Caco-2 (cell line): ENCODE measurements around the gene MAPK13. TPM values are rescaled to one million over a fixed set of nuclear protein-coding genes. Genes with fewer than 3 reads are reported as not detected.

Experiments
- BruUV-seq: library from RNA; stranded (reverse); fragments of 400-500 nt; replicated peaks from 2 replicates; lab custom pipeline; 2021; lab: Mats Ljungman, UMichigan
- CTCF ChIA-PET: fragments of 300-600 bp; sonication (Branson Sonifier 250); formaldehyde crosslinking; loops from one replicate; lab custom pipeline; 2022; ENCODE audit warnings: antibody characterized with exemption; lab: Charles Lee
- POLR2A ChIA-PET: fragments of 300-600 bp; sonication (Branson Sonifier 250); formaldehyde crosslinking; loops from one replicate; lab custom pipeline; 2022; ENCODE audit warnings: antibody characterized with exemption; lab: Charles Lee
- DNase-seq, 2 experiments: peaks; one replicate each; pipeline versions ENCODE4 v3.0.0 to v3.0.0-alpha.2; 2020 to 2022
- H3K27me3 ChIP-seq: replicated peaks from 2 replicates; pipeline ENCODE4 v1.6.0; 2011; ENCODE audit warnings: low read length; ENCODE audit not compliant: control insufficient read depth, insufficient read depth
- H3K36me3 ChIP-seq: 2 replicates; pipeline ENCODE4 v1.5.1; 2011; ENCODE audit warnings: low read length; ENCODE audit not compliant: control insufficient read depth, insufficient read depth
- H3K4me1 ChIP-seq: fragments of 250-450 bp; sonication (Bioruptor Pico); 2 replicates; pipeline ENCODE4 v1.5.1; 2020; ENCODE audit warnings: mild to moderate bottlenecking
- H3K4me3 ChIP-seq: 2 replicates; pipeline ENCODE4 v1.5.1; 2011; ENCODE audit warnings: low read depth, mild to moderate bottlenecking, control low read depth, low read length
- H3K9me3 ChIP-seq: fragments of 250-450 bp; sonication (Bioruptor Pico); 2 replicates; pipeline ENCODE4 v1.5.1; 2020; ENCODE audit warnings: mild to moderate bottlenecking, moderate library complexity
- H3K27ac Mint-ChIP-seq: one replicate; pipeline ENCODE4 v1.8.0; 2022; ENCODE audit warnings: mixed read lengths; ENCODE audit not compliant: unreplicated experiment
- H3K27me3 Mint-ChIP-seq: one replicate; pipeline ENCODE4 v1.8.0; 2022; ENCODE audit warnings: mixed read lengths; ENCODE audit not compliant: insufficient read depth, unreplicated experiment
- H3K36me3 Mint-ChIP-seq: one replicate; pipeline ENCODE4 v1.8.0; 2022; ENCODE audit warnings: mild to moderate bottlenecking, mixed read lengths; ENCODE audit not compliant: insufficient read depth, unreplicated experiment
- H3K4me1 Mint-ChIP-seq: one replicate; pipeline ENCODE4 v1.8.0; 2022; ENCODE audit warnings: low read depth, mixed read lengths; ENCODE audit not compliant: unreplicated experiment
- H3K4me3 Mint-ChIP-seq: one replicate; pipeline ENCODE4 v1.8.0; 2022; ENCODE audit warnings: mild to moderate bottlenecking, moderate library complexity, mixed read lengths; ENCODE audit not compliant: unreplicated experiment
- H3K9me3 Mint-ChIP-seq: one replicate; pipeline ENCODE4 v1.8.0; 2022; ENCODE audit warnings: mixed read lengths; ENCODE audit not compliant: unreplicated experiment
- CTCF ChIP-seq, 2 experiments: fragments of 200-600 bp in 1 of 2; IDR thresholded peaks; 1 replicate in 1 of 2; 2 replicates in 1 of 2; pipeline versions ENCODE4 v1.5.1 to v1.8.0; 2011 to 2022; ENCODE audit warnings: antibody characterized with exemption in 1 of 2, control low read depth in 1 of 2, inconsistent platforms in 1 of 2, low read depth in 1 of 2, low read length in 1 of 2, mild to moderate bottlenecking in 1 of 2, moderate library complexity in 1 of 2; ENCODE audit not compliant: insufficient read depth in 1 of 2, severe bottlenecking in 1 of 2, unreplicated experiment in 1 of 2
- intact Hi-C: fragments of 100-400 bp; cut with micrococcal nuclease; formaldehyde crosslinking; loops from one replicate; pipeline ENCODE4 v1.10.0; 2022; ENCODE audit not compliant: unreplicated experiment
- total RNA-seq: library from RNA; stranded (reverse); gene quantifications from 2 replicates; pipeline ENCODE4 v1.2.3, GENCODE V29; 2022

The MAPK13 gene
- total RNA-seq, 1 experiment from 2014 or later: 45.7 TPM

GRCh38 chr6:36102853-36103252 lies 27.5 kb upstream of the MAPK13 start:
- Mint-ChIP-seq H3K27me3 (no peaks in the 10 kb centered on the region), H3K4me1 (no peaks in the 10 kb centered on the region), H3K27ac (no peak overlapping the region), H3K4me3 (no peak overlapping the region), H3K36me3 (peaks cover 60% of the 10 kb centered on the region), H3K9me3 (no peaks in the 10 kb centered on the region)
- no peak for TF ChIP-seq CTCF (IDR thresholded peaks at IDR 0.05; ENCODE audit: insufficient read depth in 1 of 2, low read depth in 1 of 2, low read length in 1 of 2, severe bottlenecking in 1 of 2, unreplicated experiment in 1 of 2)
- BruUV-seq: no TSS peak
- Histone ChIP-seq H3K9me3 (no peaks in the 10 kb centered on the region), H3K36me3 (peaks cover 3% of the 10 kb centered on the region), H3K4me3 (no peak overlapping the region), H3K27me3 (no peaks in the 10 kb centered on the region), H3K4me1 (peaks cover 4% of the 10 kb centered on the region; the same call in 1 of the 2 replicates)
- POLR2A ChIA-PET: no interaction called here
- intact Hi-C loops: no loop called here
- CTCF ChIA-PET: no interaction called here
- DNase-seq: no peak

- H3K27me3 Mint-ChIP-seq: no peaks in the 10 kb centered on the region
- H3K4me3 ChIP-seq: no peak overlapping the region
- no peak overlapping the region for H3K27ac Mint-ChIP-seq
- H3K4me1 ChIP-seq: peaks cover 4% of the 10 kb centered on the region; the same call in 1 of the 2 replicates
- no peak for DNase-seq
- intact Hi-C loops: no loop called here
- no peaks in the 10 kb centered on the region for H3K27me3 ChIP-seq
- ChIA-PET CTCF (no interaction called here), POLR2A (interaction anchor here (0.6 kb wide), 1 partner anchor 76 kb away, joined by 20 read pairs; no protein-coding TSS in a partner anchor)
- H3K36me3 Mint-ChIP-seq: peaks cover 57% of the 10 kb centered on the region
- no peaks in the 10 kb centered on the region for H3K9me3 ChIP-seq
- peaks cover 3% of the 10 kb centered on the region for H3K36me3 ChIP-seq
- no peak for TF ChIP-seq CTCF (IDR thresholded peaks at IDR 0.05; ENCODE audit: insufficient read depth in 1 of 2, low read depth in 1 of 2, low read length in 1 of 2, severe bottlenecking in 1 of 2, unreplicated experiment in 1 of 2)
- no peaks in the 10 kb centered on the region for H3K4me1 Mint-ChIP-seq
- H3K9me3 Mint-ChIP-seq: no peaks in the 10 kb centered on the region
- no TSS peak for BruUV-seq
- no peak overlapping the region for H3K4me3 Mint-ChIP-seq
Observed at GRCh38 chr6:36104836-36105235, 25.5 kb upstream of the MAPK13 start.

- no peak overlapping the region for H3K4me3 Mint-ChIP-seq
- BruUV-seq: no TSS peak
- Histone ChIP-seq H3K9me3 (no peaks in the 10 kb centered on the region), H3K27me3 (no peaks in the 10 kb centered on the region), H3K4me3 (no peak overlapping the region), H3K4me1 (no peaks in the 10 kb centered on the region), H3K36me3 (no peaks in the 10 kb centered on the region; the same call in none of the 2 replicates)
- CTCF ChIA-PET: no interaction called here
- TF ChIP-seq CTCF (IDR thresholded peaks at IDR 0.05; ENCODE audit: insufficient read depth in 1 of 2, low read depth in 1 of 2, low read length in 1 of 2, severe bottlenecking in 1 of 2, unreplicated experiment in 1 of 2): no peak
- intact Hi-C loops: no loop called here
- no peaks in the 10 kb centered on the region for H3K4me1 Mint-ChIP-seq
- H3K36me3 Mint-ChIP-seq: peaks cover 60% of the 10 kb centered on the region
- no peak overlapping the region for H3K27ac Mint-ChIP-seq
- H3K9me3 Mint-ChIP-seq: no peaks in the 10 kb centered on the region
- POLR2A ChIA-PET: no interaction called here
- no peaks in the 10 kb centered on the region for H3K27me3 Mint-ChIP-seq
- no peak for DNase-seq
Observed at GRCh38 chr6:36109092-36109491, 21.2 kb upstream of the MAPK13 start.
